Retina (tissue), 1 donor: ENCODE data around the gene ADAMTS2.
A peak's percentile ranks its signal among the peaks of the same experiment; 100 is the strongest.
"Not testable (repeated sequence)": the region's sequence is repeated elsewhere in the genome, so short reads cannot be mapped to it uniquely, and the experiment has no call there.

ENCODE experiments used
- DNase-seq: peaks from one replicate; pipeline ENCODE4 v3.0.0-alpha.2; 2016

The ADAMTS2 gene

DNA sequence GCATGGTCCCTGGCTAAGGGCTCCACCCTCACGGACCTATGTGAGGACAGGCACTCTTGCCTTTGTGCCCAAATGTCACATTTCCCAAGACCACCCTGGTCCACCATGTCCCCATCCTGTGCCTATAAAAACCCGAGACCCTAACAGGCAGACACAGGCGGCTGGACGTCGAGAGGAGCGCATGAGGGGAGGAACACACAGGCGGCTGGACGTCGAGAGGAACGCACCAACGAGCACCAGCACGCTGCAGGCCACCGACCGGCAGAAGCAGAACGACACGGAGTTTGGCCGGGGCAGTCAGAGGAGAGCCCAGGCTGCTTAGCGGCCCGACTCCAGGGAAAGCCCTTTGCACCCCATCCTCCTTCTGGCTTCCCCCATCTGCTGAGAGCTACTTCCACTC lies 119.9 kb downstream of the ADAMTS2 start:
- DNase-seq, result no peak

DNA sequence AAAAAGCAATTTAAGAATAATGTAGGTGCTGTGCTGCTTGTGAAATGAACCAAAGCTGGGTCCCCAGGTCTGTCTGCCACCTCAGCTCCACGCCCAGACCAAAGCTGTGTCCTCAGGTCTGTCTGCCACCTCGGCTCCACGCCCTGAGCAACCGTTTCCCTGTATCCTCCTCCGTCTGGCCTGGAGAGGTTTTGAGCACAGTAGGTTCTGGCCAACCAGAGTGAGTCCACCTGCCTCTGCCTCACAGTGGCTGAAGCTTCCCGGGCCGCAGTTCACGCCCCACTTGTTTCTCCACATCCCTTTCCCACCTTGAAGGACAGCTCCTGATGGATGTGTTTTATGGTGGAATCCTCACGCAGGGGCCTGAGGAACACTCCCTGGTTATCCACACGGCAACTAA lies 120.5 kb downstream of the ADAMTS2 start:
- no peak for DNase-seq

DNA sequence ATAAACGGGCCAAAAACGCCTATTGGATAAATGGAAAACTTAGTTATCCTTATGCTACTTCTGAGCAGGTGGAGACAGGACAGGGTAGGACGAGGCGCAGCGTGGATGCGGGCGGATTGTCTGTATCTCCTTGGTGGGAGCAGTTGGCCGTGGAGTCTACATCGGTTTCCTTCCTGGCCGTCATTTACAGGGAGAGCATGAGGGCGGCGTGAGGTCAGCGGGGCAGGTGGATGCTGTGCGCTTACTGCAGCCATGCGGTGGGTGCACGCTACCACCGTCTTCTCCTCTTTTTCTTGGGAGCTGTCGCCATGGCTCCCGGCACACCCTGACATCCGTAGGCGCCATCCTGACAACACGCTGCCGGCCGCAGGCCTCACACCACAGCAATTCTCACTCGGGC lies 121.3 kb downstream of the ADAMTS2 start:
- DNase-seq, result no peak

DNA sequence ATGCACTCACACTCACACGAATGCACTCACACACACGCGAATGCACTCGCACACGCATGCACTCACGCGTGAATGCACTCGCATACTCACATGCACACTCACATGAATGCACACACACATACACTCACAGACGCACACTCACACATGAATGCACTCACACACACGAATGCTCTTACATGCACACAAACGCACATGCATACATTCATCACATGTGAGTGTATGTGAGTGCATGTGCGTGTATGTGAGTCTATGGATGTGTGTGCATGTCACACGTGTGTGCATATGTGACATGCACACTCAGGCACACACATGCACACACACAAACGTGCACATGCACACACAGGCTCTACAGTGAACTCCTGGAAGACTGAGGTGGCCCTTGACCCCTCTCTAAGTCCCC lies 121.7 kb downstream of the ADAMTS2 start:
- no peak for DNase-seq

DNA sequence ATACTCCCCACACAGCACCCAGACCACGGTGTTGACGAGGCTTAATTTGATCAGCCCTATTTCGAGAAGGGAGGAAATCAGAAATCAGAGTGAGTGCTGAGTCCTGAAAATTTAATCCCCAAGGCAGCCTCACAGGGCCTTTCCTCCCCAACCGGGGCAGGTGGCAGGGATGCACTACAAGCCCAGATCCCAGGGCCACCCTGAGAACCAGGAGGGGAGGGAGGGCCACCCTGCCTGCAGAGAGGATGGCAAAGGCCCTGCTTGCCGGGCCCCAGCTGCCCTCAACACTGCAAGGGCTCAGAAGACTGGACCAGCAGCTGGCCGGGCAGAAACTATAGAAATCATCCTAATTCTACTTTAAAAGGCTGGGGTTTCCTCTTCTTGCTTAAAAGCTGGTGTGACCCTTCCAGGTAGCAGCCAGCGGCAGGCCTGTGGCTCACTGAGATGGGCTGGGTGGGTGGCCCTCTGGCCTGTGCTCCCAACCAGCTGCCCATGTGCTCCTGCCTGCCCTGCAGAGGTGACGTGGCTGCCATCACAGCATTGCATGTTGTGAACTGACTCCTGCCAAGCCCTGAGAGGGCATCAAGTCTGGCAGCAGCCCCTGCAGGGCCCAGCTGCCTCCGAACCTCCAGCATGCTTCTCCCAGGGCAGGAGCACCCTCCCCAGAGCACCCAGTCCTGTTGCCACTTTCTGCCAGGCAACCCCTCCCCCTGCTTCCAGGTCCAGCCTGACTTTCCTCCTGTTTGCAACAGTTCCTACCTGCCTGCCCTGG lies 122.8 kb downstream of the ADAMTS2 start:
- no peak for DNase-seq

DNA sequence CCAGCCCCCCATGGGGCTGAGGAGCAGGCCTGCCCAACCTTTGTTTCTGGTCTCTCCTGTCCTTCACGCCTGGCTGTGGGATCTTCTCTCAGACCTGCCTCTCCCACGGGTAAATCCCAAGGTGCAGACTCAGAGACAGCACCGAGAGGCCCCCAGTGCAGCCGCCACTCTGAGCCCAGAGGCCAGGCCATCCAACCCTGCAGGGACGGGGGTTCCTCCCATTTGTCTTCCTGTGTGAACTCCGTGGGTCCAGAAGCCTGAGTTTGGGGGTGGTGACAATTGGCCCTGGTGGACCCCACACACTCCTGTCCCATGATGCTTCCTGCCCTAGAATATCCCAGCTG lies 123.4 kb downstream of the ADAMTS2 start:
- no peak for DNase-seq

DNA sequence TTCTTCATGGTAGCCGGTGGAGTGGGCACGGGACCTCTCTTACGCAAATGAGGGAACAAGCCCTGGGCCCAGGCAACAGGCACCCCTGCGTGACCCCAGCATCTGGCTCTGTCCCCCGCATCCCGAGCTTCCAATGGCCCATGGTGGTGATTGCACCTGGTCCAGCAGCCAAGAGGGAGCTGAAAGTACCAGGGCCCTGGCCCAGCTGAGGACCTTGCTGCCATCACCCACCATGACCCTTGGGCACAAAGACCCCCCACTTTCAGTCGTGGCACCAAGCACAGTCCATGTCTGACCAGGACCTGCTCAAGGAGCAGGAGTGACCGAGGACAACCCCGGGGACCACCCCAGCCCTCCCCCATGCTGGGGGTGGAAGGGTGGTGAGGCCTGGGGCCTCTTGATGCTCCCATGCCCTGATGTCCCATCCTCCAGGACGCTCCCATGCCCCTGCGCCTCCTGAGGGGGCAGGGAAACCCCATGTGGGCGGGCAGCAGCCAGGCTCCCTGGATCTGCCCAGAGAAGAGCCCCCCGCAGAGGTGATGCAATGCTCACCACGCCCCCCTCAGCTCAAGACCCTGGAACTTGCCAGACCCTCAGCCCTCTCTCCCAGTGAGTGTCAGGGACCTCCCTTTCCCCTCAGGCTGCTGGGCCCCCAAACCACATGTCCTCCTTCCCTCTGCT lies 123.9 kb downstream of the ADAMTS2 start:
- DNase-seq, result no peak

DNA sequence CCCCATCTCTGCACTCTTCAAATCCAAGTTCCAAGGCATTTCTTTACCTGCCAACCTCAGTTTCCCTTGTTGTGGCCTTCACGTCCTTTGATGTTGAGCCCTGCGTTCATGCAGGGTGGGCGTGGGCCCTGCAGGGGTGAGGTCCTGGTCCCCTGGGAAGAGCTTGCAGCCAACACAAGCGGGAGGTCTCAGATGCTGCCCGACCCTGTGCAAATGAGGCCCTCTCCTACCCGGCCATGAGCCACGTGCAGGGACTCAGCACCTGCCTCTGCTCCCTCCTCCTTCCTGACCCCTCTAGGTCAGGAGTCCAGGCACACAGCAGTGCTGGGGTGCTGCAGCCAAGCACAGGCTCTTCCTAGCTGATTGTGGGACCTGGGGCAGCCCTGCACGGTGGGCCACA lies 124.5 kb downstream of the ADAMTS2 start:
- DNase-seq, result no peak

DNA sequence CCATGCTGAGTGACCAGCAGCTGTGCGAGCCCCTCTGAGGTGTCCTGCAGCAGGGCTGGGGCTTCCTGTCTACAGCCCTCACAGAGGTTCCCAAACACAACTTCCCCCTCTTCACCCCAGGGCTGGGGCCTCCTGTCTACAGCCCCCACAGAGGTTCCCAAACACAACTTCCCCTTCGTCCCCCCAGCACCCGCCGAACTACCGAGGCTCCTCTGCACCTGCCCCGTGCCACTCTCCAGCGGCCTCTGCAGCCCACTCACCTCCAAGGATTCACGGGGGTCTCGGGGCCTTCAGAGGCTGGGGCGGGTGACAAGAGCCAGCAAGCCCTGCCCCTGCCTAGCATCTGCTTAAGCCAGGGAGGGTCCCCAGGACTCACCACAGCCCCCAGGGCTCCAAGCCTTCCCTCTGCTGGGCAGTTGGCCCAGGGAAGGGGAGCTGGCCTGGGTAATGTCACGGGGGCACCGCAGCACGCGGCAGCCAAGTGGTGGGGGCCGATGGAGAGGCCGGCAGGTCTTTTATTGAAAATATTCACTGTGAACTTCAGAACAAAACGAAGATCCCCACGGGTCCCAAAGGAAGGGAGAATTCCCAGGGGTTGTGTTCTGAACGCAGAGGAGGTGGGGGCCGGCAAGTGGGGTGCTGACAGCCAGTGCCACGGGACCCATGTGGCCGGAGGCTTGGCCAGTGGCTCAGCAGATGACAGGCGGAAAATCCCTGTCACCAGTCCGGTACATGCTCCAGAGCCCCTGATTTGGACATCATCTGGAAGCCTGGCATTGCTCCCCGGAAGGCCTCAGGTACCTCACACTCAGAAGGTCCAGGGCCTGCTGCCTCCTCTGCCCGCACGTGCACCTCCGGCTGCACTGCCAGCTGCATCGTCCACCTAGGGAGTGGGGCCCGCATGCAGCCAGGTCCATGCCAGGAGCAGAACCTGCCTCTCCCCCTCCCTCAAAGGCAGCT lies 125.3 kb downstream of the ADAMTS2 start:
- DNase-seq, result no peak

DNA sequence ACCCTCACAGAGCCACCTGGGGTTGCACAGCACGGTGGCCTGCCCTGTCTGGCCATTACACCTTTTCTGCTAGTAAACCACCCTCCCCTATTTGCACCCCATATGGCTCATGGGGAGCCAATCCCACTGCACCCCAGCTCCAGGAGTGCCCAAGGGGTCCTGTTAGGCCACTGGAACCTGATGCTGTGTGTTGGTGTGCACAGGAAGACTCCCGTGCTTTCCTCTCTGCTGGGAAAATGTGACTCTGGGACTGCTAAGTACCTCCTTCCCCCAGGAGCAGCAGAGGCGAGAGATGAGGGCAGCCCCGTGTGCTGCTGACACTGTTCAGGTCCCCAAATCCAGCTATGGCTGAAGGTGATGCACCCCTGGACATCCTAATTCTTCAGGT lies 126.3 kb downstream of the ADAMTS2 start:
- no peak for DNase-seq

DNA sequence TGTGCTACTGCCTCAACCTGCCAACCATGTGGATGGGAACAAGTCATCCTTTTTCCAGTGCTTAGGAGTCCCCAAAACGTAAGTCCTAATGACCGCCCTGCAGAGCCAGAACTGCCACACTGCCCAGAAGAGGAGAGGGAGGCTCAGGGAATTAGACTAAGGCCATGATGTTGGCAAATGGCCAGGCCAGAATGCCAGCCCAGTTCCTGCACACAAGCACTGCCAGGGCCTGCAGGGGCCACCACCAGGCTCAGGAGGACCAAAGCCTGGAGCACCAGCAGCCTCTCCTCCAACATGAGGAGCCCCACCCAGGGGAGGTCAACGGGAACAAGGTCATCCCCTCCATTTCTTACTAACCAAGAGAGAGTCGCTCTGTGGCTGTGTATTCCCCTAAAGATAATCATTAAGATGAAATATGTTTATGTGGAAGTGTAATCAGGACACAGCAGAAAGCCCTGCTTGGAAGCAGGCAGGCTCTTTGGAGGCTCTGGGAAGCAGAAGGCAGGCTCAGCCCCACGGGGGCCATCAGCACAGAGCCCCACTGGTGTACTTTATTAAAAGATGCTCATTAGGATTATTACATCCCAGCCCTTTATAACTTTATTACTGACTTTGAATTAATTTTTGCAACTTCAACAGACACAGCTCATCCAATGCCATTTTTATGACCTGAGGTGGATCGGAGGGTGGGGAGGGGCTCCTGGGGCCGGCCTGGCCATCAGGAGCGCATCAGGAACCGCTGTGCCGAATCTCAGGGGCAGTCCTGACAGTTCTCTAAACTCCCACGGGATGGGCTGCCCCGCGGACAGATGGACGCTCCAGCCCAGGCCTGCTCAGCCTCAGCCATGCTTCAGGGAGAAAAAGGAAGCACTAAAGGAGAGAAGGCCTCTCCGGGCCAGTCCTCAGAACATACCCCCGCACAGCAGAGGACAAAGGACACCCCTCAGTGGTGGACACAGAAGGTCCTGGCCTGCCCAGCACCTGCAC lies 127.0 kb downstream of the ADAMTS2 start:
- DNase-seq, result no peak

DNA sequence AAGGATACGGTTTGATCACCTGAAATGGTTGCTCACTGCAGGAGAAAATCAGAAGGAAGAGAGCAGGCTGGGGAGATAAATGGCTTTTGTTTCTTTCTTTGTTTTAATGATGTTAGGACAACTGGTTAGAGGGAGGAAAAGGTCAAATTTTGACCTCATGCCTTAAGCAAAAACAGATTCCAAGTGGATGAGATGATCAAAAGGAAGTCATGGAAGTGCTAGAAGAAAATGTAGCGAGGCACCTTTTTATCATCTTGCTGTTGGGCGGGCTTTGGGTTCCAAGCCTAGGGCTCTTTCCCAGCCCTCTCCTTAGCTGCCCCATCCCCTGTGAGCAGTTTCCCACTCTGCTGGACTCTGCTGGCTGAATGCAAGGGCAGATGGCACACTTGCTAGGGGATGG lies 127.9 kb downstream of the ADAMTS2 start:
- DNase-seq, result no peak

DNA sequence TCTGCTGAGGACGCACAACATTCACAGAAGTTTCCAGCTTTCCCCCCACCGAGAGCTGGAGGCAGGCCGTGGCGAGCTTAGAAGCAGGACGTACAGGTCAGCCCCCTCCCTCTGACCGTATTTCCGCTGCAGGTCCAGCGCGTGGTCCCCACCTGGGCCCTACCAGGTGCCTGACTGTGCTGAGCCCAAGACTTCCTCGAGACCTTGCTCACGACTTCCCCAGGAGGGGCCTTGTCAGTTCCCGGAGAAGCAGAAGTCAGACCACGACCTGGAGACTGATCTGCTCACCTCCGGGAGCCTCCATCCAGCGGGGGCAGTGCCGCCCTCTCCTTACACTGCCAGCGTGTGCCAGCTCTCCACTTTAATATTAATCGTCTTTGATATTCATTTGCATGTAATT lies 128.9 kb downstream of the ADAMTS2 start:
- DNase-seq, result not testable (repeated sequence)

DNA sequence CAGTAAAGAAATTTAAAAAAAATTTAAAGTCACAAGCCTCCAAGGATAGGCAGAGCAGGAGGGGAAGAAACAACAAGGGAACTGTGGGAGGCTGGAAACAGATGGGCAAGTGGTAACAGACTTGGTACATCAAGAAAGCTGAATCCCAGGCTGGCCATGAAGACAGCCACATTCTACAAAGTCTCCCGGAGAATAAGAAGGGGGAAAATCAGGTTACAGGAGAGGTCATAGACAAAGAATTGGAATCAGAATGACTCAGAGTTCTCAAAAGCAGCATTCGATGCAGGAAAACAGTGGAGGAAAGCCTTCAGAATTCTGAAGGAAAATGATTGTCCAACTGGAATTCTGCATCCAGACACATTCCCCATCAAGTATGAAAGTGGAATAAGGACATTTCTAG lies 129.7 kb downstream of the ADAMTS2 start:
- no peak for DNase-seq

DNA sequence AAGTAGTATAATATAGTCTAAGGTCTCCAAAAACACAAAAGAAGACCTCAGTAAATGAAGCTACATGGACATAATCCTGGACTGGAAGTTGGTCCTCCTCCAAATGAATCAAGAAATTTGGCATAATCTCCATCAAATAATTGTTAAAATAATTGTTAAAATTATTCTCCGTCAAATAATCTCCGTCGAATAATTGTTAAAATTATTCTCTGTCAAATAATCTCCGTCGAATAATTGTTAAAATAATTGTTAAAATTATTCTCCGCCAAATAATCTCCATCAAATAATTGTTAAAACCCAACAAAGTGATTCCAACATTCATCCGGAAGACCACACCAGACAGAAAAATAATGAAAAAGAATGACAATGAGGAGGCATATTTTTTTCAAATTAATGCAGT lies 130.6 kb downstream of the ADAMTS2 start:
- no peak for DNase-seq

DNA sequence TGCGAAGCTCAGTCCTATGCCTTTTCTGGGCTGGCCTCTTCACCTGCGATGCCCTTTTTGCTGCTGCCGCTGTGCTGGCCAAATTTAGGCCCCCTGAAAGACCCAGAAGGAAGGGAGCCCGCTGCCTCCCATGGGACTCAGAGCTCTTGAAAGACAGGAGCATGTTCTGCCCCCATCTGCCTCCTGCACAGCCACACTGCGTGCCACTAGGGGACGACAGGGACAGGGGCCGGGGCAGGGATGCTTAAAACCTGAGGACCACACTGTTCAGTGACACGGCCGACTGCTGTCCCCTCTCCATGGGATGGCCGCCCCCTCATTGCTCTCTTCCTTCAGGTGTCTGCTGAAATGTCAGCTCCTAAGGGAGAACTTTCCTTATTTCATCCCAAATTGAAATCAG lies 132.4 kb downstream of the ADAMTS2 start:
- DNase-seq, result no peak

DNA sequence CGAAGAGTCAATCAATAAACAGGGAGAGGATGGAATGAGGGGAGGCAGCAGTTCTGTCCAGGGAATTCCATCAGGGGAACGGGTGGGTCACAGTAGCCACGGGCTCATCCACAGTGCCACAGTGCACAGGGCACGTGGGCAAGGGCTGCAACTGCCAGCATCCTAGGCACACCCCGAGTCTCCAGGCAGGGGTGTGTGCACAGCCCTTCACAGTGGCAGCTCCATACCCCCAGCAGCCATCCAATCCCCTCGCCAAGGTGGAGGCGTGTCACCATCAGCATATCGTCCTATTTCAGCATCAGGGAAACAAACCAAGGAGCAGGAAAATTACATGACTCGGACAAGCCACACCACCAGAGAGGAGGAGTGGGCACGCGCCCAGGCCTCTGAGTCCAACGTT lies 133.6 kb downstream of the ADAMTS2 start:
- DNase-seq, result no peak

DNA sequence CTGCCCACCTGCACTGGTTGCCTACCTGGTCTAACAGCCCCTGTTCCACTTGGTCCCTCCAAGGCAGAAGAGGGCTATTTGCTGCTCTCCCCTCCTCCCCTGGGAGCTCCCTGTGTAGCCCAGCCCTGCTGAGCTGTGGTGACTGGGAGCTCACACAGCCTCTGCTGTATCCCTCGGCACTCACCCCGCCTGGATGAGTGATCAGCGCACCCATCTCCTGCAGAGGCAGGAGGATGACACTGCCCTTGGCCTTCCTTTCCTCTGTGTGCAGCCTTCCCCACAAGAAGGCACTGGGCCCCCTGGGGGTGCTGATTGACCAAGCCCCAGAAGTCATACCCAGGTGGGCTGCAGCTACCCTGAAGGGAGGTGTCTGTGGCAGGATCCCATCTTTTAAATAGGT lies 134.2 kb downstream of the ADAMTS2 start:
- DNase-seq, result no peak

DNA sequence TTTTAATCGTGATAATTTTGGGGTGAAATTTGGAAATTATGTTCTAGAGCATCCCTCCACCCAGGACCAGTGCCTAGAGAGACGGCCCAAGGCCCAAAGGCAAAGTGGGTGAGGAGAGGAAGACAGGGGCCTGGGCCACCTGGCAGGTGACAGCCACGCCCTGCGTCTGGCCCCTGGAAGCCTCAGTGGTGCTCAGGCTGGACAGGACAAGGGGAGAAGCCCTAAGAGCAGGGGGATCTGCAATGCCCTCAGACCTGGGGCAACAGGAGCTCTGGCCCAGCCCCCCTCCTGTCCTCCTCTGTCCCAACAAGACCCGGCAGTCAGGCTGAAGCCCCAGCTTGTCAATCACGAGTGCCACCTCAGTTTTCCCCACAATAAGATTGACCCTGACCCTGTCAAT lies 134.8 kb downstream of the ADAMTS2 start:
- no peak for DNase-seq

DNA sequence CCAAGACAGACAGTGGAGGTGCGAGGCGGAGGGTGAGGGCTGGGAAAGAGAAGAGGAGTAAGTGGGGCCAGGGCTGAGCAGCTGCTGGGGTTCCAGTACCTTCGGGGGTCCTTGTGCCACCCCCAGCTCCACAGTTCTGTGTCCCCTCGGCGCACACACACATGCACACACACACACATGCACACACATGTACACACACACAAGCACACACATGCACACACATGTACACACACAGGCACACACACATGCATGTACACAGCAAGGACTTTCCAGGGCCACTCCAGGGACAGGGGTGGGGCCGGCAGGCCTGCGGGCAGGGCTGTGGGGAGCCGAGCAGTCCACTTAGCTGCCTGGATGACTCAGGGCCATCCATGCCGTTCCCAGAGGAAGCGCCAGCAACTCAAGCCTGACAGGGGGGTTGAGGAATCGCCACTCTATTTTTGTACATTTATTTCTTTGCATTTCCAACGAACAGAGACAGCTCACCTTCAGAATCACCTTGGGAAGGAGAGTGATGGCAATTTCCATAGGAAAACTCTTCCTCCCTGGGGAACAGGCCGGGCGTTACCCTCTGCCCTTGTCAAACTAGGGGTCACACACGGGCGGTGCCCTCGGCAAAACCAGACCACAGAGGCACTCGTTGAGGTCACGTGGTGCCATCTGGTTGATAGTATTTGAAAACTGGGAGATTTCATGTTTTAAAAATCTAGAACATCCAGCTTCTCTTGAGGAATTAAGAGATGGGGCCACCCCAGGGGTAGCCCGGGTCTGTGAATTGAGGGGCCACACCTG lies 135.7 kb downstream of the ADAMTS2 start:
- DNase-seq, result peak; percentile 36

DNA sequence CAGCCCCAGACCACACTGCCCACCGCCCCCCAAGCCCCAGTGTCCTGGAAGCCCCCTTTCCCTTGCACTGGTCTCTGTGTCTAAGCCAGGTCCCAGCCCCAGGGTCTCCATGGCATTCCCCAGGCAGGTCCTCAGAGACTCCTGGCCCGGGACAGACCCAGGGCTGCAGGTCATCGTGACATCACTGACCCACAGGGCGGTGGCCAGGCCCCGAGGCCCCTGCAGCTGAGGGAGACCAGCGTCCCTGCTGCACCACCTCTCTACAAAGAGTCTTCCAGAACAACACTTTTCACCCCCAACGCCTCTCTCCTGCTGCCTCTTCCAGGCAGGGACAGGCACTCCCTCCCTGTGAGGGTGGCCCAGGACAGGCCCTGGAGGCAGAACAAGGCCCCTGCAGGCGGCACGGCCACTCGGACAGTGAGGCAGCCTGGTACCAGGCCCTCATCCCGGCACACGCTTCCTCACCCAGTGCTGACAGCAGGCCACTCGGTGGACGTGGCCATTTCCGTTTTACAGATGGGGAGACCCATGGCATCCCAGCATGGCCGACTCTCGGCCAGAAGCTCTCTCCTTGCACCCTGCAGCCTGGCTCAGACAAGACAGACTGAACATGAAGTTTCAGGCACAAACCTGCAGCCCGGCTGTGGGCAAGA lies 136.4 kb downstream of the ADAMTS2 start:
- DNase-seq, result no peak
